ENCODE results near the gene FMN1. TPM values are rescaled to one million over a fixed set of nuclear protein-coding genes. Genes with fewer than 3 reads are reported as not detected.

The FMN1 gene
- total and polyA plus RNA-seq, 8 donors = 1.9 to 10.2 (median 3.0) TPM

DNA sequence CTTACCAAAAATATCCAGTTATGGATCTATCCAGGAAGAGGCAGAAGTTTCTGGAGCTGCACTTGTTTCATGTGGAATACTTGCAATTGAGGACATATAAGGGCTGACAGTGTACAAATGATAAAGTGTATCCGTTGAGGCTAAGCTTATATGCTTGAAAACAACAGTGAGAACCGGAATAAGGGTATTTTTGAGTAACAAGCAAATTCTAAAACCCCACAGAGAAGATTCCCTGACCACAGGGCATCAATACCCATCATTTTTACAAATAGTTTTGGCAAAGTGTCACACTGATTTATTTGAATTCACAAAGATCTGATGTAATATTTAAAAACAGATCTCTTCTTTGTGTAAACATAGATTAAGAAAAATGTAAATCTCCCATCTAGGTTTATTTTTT is 208.4 kb downstream of the FMN1 start:
- intact Hi-C loops (cut with DNase I) = no loop called here
- peak; percentile 32 for FAIRE-seq
- Histone ChIP-seq H3K27ac (no peak overlapping the region), H3K27me3 (no peaks in the 10 kb centered on the region), H3K4me3 (no peak overlapping the region), H3K4me1 (no peaks in the 10 kb centered on the region), H3K36me3 (no peaks in the 10 kb centered on the region), H3K9me3 (no peaks in the 10 kb centered on the region)
- DNase-seq = no peak
- TF ChIP-seq, protein P1, sequence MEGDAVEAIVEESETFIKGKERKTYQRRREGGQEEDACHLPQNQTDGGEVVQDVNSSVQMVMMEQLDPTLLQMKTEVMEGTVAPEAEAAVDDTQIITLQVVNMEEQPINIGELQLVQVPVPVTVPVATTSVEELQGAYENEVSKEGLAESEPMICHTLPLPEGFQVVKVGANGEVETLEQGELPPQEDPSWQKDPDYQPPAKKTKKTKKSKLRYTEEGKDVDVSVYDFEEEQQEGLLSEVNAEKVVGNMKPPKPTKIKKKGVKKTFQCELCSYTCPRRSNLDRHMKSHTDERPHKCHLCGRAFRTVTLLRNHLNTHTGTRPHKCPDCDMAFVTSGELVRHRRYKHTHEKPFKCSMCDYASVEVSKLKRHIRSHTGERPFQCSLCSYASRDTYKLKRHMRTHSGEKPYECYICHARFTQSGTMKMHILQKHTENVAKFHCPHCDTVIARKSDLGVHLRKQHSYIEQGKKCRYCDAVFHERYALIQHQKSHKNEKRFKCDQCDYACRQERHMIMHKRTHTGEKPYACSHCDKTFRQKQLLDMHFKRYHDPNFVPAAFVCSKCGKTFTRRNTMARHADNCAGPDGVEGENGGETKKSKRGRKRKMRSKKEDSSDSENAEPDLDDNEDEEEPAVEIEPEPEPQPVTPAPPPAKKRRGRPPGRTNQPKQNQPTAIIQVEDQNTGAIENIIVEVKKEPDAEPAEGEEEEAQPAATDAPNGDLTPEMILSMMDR (IDR thresholded peaks at IDR 0.05) = no peak
- no peak for ATAC-seq
- WGBS, 2 donors = 55 to 69% methylated on average over 2 of the region's 2 CpGs

GRCh38 chr15:32983679-32984078 is 210.8 kb downstream of the FMN1 start:
- no peak for ATAC-seq
- Histone ChIP-seq H3K27ac (no peak overlapping the region), H3K27me3 (no peaks in the 10 kb centered on the region), H3K4me3 (no peak overlapping the region), H3K9me3 (no peaks in the 10 kb centered on the region), H3K4me1 (no peaks in the 10 kb centered on the region), H3K36me3 (no peaks in the 10 kb centered on the region)
- TF ChIP-seq, protein P1 (IDR thresholded peaks at IDR 0.05) = no peak
- no peak for DNase-seq
- WGBS, 2 donors = 69 to 78% methylated on average over 7 of the region's 7 CpGs
- intact Hi-C loops (cut with DNase I) = no loop called here
- no peak for FAIRE-seq

- Histone ChIP-seq H3K9me3 (no peaks in the 10 kb centered on the region), H3K36me3 (no peaks in the 10 kb centered on the region), H3K27me3 (no peaks in the 10 kb centered on the region), H3K4me1 (no peaks in the 10 kb centered on the region), H3K4me3 (no peak overlapping the region), H3K27ac (no peak overlapping the region)
- TF ChIP-seq, protein P1 (IDR thresholded peaks at IDR 0.05) = no peak
- ATAC-seq = no peak
- no peak for FAIRE-seq
- DNase-seq = no peak
- intact Hi-C loops (cut with DNase I) = no loop called here
- WGBS, 2 donors = 88 to 92% methylated on average over 4 of the region's 4 CpGs
Measured at GRCh38 chr15:32982001-32982400, 212.5 kb downstream of the FMN1 start.

- DNase-seq (no peak), FAIRE-seq (no peak), ATAC-seq (no peak)
- Histone ChIP-seq H3K27ac (no peak overlapping the region), H3K4me3 (no peak overlapping the region), H3K4me1 (no peaks in the 10 kb centered on the region), H3K36me3 (no peaks in the 10 kb centered on the region), H3K9me3 (no peaks in the 10 kb centered on the region), H3K27me3 (no peaks in the 10 kb centered on the region)
- intact Hi-C loops (cut with DNase I) = no loop called here
- TF ChIP-seq, protein P1 (IDR thresholded peaks at IDR 0.05) = no peak
- WGBS, 2 donors = 81 to 84% methylated on average over 1 of the region's 1 CpG
Measured at GRCh38 chr15:32981536-32981935, 213.0 kb downstream of the FMN1 start.

- H3K4me3 ChIP-seq = no peak overlapping the region
- intact Hi-C loops (cut with DNase I) = no loop called here
- no peaks in the 10 kb centered on the region for H3K27me3 ChIP-seq
- no peak for FAIRE-seq
- 80 to 83% methylated on average over 3 of the region's 3 CpGs for WGBS, 2 donors
- TF ChIP-seq, protein P1 (IDR thresholded peaks at IDR 0.05) = no peak
- no peaks in the 10 kb centered on the region for H3K36me3 ChIP-seq
- H3K27ac ChIP-seq = no peak overlapping the region
- no peak for DNase-seq
- H3K4me1 ChIP-seq = no peaks in the 10 kb centered on the region
- H3K9me3 ChIP-seq = no peaks in the 10 kb centered on the region
- no peak for ATAC-seq
Measured at GRCh38 chr15:32979710-32980109, 214.8 kb downstream of the FMN1 start.
